Measurements from ENCODE around the gene CTNNA3.
"Not testable (repeated sequence)": the region's sequence is repeated elsewhere in the genome, so short reads cannot be mapped to it uniquely, and the experiment has no call there.

Gene CTNNA3

GRCh38 chr10:67230680-67231500 lies 465.1 kb downstream of the CTNNA3 start:
- not testable (repeated sequence) for DNase-seq

GRCh38 chr10:67225226-67225625 lies 470.8 kb downstream of the CTNNA3 start:
- no peak for DNase-seq

DNA sequence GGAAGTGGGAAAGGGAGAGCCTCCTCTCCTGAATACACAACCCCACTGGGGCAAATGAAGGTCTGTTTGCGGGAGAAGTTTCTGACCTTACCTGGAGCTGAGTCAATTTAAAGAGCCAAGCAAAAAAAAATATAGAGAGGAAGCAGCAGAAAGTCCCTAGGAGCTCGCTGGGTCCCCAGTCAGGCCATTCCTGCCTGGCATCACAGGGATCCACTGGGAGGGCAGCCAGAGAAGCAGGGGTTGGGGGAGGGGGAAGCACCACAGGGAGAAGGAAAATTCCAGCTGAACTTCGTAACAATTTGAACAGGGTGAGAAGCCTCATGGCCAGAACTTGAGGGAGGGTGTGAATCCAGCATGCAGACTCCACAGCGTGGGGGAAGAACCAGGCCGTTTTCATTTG lies 471.4 kb downstream of the CTNNA3 start:
- DNase-seq: no peak

DNA sequence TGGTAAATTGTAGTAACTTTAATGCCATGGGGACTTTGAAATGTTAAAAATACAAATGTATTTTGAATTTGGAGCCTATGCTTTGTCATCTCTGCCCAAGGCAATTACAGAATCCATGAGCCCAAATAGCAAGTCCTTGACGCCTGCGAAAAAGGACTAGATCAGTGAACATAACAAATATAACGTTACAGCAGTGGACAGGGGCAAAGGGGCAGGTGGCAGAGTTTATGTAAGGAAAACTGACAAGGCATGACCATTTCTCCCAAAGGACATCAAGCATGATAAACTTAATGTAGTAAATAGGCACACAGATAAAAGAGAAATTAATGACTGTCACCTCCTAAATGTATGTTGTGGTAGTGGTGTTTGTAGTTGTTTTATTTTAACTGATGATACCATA lies 473.1 kb downstream of the CTNNA3 start:
- DNase-seq: no peak

DNA sequence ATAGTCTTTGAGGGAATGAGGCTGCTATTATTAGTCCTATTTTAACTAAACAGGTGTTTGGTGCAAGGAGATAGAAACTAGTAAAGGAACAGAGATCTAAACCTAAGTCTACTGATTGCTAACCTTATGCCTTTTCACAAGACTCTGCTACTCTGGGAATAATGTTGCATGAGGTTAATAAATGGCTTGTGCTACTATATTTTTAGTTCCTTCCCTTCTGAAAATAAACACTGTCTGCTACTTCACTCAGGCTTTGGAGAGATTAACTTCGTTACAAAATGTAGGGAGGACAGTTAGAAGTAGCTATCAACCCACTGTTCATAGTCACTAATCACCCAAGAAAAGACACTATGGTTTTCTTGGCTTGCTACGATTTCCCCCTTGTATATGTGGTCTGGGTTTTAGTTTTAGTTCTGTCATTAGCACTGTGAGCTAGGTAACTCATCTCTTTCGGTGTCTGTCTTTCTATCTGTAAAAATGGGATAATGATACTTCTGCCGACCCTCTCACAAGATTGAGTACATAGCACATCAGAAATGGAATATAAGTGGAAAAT lies 474.0 kb downstream of the CTNNA3 start:
- DNase-seq: no peak

- DNase-seq: no peak
These were observed 484.3 kb downstream of the CTNNA3 start for GRCh38 chr10:67211680-67212079.

GRCh38 chr10:67207923-67208322 lies 488.1 kb downstream of the CTNNA3 start:
- DNase-seq: not testable (repeated sequence)

DNA sequence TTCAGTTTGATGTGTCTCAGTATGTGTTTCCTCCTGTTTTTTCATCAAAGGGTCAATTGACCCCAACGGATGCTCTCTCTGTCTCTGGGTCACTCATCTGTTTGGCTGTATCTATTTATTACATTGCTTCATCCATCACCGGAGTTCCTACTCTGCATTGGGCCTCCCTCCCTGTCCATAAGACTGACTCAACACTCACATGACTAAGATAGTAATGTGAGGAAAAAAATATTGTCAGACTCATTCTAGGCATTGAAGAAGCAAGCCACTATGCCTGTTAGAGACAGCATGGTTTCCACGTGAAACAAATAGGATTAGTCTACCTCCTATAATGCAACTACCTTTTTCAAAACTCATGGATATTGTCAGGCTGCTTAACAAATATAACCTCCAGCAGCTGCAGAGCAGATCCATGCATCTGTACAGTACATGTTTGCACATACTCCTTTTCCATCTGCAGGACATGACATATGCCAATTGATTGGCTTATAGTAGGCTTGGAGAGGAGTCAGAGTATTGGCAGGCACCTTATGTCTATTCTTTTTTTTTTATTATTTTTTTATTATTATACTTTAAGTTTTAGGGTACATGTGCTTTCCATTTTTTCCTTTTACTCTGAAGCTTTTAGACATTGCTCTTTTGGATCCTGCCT lies 495.0 kb downstream of the CTNNA3 start:
- DNase-seq: no peak

DNA sequence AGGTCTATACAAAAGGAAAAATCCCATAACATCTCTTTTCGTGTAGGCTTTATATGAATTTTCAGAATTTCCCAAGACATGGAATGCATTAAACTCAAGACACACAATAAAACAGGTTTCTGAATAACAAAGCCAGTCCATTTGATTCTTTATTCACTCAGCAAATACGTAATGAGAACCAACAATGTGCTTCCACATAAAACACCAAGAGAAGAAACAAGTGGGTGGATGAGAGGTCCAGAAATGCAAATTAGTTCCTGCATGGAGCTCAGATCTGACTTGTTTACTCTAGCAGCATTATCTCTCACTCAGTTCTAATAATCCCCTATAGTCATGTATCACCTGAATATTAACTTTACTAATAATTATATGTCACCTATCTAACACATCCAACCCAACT lies 520.6 kb downstream of the CTNNA3 start:
- DNase-seq: no peak

DNA sequence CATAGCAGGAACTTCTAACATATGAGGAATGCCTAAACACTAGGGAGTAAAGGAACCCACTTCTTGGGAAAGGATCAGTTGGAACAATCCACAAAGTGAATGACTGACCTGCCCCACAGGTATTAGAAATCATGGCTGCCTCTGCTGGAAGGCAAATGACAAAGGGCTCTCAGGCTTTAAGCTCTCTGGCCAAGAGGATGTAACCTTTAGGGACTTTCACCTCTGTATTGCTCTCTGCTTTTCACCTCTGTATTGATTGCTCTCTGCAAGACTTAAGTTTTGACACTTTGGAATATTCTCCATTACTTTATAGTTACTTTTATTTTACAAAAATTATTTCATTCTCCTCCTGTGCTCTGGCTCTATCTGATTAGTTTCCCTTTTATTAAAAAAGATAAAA lies 522.2 kb downstream of the CTNNA3 start:
- DNase-seq: no peak

GRCh38 chr10:67171970-67172369 lies 524.0 kb downstream of the CTNNA3 start:
- DNase-seq: no peak

DNA sequence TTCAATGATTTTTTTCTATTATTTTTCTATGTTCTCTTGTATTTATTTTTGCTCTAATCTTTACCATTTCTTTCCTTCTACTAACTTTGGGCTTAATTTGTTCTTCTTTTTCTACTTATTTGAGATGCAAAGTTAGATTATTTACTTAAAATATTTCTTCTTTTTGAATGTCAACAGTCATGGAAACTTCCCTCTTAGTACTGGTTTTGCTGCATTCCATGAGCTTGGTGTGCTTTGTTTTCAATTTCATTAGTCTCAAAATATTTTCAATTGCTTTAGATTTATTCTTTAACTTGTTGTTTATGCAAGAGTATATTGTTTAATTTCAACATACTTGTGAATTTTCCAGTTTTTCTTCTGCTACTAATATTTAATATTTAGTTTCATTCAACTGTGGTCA lies 539.8 kb downstream of the CTNNA3 start:
- DNase-seq: no peak

GRCh38 chr10:67151471-67151870 lies 544.5 kb downstream of the CTNNA3 start:
- DNase-seq: no peak

DNA sequence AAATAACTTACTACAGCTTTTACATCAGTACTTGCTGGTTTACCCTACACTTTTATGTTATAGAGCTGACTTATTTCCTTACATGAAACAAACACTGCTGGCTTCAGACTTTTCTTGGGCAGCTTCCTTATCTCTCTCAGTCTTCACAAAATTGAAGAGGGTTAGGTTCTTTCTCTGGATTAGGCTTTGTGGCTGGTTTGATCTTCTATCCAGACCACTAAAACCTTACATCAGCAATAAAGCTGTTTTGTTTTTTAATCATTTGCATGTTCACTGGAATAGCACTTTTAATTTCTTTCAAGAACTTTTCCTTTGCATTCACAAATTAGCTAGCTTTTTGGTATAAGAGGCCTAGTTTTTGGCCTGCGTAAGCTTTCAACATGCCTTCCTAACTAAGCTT lies 551.5 kb downstream of the CTNNA3 start:
- no peak for DNase-seq

- DNase-seq: no peak
These were observed 554.7 kb downstream of the CTNNA3 start for GRCh38 chr10:67141300-67141699.

- no peak for DNase-seq
These were observed 555.4 kb downstream of the CTNNA3 start for GRCh38 chr10:67140641-67141040.

DNA sequence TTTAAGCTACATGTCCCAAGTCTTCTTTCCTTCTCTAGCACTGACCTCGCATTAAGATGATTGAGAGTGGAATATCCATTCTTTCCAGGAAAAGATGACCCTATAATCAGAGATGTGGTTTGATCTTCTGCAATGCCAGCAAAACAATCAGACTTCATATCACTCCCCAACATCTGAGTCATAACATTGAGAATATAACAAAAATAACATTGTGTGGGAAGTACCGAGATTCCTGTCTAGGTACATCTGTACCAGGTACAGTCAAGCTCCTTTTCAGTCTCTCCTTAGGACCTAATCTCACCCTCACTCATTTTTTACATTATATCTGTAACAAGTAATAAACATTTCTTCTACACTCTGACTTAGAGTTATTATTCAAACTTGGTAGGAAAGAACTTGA lies 568.6 kb downstream of the CTNNA3 start:
- DNase-seq: no peak

DNA sequence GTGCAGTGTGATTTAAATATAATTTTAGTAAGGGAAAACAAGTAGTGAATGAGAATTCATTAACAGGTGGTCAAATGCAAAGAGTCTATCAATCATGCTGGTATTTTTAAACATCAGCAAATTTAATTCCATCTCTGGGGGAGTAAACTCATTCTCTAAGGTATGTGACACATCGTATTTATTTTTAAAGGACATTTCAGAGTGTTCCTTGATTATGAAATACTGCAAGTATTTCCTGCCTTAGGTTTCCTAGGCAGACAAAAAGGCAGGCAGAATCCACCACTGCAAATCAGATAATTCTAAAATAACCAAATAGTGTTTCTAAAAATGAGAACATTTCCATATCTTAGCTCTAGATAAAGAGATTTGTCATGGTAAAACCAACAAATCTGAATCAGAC lies 576.3 kb downstream of the CTNNA3 start:
- no peak for DNase-seq

DNA sequence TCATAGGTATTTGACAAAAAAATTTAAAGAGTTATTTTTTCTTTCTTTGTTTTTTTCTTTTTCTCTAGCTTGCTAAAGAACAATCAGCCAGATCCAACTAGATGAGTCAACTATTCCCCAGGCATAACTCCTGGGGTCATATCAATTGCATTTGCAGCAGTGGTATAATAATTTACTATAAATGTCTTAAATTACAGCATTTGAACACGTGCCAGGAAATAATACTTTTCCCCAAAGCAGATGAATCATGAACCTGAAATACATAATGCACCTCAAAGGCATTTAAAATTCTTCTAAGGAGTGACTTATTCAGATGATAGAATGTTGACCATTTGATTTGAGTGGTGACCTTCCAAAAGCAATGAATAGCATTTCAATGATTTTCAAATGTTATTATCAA lies 580.0 kb downstream of the CTNNA3 start:
- DNase-seq: no peak

GRCh38 chr10:67114945-67115344 lies 581.0 kb downstream of the CTNNA3 start:
- no peak for DNase-seq

- no peak for DNase-seq
These were observed 583.2 kb downstream of the CTNNA3 start for GRCh38 chr10:67112765-67113164.

DNA sequence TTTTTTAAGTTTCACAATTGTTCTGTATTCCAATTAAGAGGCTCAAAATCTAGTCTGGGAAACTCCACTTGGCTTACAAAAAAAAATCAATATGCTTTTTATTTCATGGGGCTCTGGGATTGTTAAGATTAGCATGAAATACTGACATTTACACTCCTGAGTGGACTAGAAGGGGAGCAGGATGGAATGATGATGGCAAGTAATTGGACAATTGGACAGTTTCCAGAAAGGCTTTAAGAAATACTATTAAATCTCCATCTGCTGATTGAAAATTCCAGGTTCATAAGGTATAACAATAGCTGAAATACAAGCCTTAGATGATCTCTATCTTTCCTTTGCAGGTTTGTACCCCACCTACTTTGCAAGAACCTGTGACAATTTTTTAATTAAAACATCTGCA lies 585.7 kb downstream of the CTNNA3 start:
- DNase-seq: no peak

- DNase-seq: no peak
These were observed 588.3 kb downstream of the CTNNA3 start for GRCh38 chr10:67107670-67108069.

GRCh38 chr10:67100951-67101350 lies 595.0 kb downstream of the CTNNA3 start:
- no peak for DNase-seq

Data from activated CD4-positive, alpha-beta T cell treated with anti-CD3 and anti-CD28 coated beads, Interleukin-2, amount 50 U/mL, for 1 hour (primary cell).